A204.1 (cell line): ENCODE data around the gene SLC27A3.
"Not testable (repeated sequence)": the region's sequence is repeated elsewhere in the genome, so short reads cannot be mapped to it uniquely, and the experiment has no call there.

Experiments used
- FAIRE-seq: peaks from 2 replicates; lab custom pipeline; 2012; peaks lifted over from hg19 to GRCh38; lab: Jason Lieb, UNC

SLC27A3 gene

DNA sequence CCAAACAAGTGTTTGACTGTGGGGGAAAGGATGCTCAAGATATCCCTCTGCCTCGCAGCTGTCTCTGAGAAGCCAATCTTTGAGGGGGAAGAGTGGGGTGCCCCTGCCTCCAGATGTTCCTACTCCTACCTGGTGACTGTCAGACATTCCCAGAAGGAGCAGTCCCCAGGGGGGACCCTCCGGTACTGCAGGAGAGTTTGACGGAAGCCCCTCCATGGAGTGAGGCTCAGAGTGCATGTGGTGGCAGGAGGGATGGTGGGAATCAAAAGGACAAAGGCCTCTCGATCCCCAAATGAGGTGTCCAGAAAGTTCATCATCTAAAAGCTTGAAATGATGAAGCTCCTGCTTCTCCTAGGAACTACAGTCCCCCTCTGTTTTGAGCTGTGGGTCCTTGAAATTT is 5.3 kb downstream of the SLC27A3 start:
- no peak for FAIRE-seq

DNA sequence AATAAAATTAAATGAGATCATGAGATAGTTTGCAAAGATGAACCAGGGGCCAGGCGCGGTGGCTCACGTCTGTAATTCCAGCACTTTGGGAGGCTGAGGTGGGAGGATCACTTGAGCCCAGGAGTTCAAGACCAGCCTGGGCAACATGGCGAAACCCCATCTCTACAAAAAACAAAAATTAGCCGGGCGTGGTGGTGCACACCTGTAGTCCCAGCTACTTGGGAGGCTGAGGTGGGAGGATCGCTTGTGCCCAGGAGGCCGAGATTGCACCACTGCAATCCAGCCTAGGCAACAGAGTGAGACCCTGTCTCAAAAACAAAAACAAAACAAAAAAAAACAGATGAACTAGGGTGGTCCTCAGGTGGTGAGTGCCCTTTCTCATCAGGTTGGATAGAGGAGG is 7.4 kb downstream of the SLC27A3 start:
- FAIRE-seq = not testable (repeated sequence)

DNA sequence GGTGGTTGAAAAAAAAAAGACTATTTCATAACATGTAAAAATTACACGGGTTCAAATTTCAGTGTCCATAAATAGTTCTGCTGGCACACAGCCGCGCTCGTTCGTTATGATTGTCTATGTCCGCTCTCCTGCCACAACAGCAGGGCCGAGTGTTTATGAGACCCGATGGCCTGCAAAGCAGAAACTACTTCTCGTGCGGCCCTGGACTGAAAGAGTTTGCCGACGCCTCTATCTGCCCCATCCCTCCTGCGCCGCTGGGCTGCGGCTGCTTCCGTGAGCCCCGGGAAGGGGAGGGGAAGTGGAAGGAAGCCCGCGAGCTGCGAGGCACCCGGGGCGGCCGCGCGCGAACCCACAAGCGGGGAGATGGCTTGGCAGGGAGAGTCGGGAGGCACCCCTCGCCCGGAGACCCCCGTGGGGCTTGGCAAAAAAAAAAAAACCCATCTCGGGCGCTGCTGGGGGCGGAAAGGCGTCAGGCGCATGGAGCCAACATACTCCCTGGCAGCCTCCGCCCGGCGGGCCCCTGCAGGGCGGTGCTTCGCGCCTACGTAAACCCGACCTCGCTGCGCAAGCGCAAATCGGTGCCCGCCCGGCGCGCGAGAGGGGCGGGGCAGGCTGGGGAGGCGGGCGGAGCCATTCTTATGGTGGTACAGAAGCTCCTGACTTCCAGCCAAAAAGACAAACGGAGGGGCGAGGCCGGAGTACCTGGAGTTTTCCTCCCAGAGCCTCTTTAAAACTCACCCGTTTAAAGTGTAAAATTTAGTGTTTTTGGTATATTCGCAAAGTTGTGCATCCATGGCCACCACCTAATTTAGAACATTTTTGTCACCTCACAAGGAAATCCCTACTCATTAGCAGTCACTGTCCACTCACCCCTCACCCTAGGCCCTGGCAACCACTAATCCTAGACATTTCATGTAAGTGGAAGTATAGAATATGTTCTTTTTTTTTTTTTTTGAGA is 8.3 kb downstream of the SLC27A3 start:
- peak; percentile 55 for FAIRE-seq

DNA sequence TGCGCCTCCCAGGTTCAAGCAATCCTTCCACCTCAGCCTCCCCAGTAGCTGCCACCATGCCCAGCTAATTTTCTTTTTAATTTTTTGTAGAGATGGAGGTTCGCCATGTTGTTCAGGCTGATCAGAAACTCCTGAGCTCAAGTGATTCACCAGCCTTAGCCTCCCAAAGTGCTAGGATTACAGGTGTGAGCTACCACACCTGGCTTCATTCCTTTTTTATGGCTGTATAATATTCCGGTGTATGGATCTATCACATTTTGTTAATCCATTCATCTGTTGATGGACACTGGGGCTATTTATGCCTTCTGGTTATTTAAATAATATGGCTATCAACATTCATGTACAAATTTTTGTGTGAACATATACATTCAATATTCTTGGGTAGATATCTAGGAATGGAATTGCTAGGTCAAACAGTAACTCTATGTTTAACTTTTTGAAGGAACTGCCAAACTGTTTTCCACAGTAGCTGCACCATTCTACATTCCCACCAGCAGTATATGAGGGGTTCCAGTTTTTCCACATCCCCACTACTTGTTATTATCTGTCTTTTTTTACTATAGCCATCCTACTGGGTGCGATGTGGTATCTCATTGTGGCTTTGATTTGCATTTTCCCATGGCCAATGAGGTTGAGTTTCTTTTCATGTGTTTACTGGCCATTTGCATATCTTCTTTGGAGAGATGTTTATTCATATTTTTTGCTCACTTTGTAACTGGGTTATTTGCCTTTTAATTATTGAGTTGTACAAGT is 11.0 kb downstream of the SLC27A3 start:
- no peak for FAIRE-seq

DNA sequence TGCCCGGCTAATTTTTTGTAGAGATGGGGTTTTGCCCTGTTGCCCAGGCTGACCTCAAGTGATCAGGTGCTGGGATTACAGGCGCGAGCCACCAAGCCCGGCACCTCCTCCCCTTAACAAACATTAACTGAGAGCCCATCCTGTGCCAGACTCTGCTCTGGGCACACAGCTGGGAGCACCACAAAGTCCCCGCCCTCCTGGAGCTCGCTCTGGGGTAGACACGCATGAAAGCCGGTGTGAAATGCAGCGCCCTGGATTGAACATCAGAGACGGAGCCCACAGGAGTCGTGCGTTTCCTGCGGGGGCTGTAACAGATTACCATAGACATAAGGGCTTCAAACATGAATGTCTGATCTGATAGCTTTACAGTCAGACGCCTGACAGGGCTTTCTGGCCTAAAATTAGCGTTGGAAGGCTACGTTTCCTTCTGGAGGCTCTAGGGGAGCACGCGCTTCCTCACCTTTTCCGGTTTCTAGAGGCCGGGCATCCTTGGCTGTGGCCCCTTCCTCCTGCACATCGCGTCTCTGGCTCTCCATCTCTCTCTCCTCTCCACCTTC is 14.3 kb downstream of the SLC27A3 start:
- no peak for FAIRE-seq

DNA sequence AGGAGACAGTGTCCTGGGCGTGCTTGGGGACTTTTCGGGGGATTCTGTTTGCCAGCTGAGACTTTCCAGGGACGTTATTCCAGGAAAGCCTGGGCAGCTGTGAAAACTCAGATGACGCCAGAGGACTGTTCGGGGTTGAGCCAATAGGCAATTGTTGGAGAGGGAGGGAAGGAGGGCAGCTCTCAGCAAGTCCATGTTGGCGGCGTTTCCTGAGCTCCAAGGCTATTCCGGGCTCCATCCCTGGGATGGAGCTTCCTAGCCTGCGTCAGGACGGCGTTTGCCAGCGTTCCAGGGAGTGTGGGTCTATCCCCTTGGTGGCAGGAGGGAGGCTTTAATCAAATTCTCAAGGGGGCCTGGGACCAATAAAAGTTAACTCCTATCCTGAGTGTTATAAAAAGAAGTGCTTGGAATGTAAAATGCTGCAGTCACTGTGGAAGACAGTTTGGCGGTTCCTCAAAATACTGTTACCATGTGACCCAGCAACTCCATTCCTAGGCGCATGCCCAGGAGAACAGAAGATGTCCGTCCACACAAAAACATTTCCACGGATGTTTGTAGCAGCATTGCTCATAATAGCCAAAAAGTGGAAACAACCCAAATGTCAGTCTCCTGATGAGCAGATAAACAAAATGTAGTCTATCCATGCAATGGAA is 15.2 kb downstream of the SLC27A3 start:
- no peak for FAIRE-seq

DNA sequence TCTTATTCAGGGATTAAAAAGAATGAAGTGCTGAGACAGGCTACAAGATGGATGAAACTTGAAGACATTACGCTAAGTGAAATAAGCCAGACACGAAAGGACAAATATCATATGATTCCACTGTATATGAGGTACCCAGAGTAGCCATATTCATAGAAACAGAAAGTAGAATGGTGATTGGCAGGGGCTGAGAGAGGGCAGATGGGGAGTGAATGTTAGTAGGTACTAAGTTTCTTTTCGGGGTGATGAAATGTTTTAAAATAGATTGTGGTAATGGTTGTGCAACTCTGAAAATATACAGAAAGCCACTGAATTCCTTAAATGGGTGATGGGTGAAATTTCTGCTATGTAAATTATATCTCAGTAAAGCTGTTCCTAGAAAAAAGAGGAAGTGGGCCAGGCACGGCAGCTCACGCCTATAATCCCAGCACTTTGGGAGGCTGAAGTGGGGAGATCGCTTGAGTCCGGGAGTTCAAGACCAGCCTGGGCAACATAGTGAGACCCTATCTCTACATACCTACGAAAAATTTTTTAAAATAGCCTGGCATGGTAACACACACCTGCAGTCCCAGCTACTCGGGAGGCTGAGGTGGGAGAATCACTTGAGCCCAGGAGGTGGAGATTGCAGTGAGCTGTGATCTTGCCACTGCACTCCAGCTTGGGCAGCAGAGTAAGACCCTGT is 15.9 kb downstream of the SLC27A3 start:
- FAIRE-seq = no peak

DNA sequence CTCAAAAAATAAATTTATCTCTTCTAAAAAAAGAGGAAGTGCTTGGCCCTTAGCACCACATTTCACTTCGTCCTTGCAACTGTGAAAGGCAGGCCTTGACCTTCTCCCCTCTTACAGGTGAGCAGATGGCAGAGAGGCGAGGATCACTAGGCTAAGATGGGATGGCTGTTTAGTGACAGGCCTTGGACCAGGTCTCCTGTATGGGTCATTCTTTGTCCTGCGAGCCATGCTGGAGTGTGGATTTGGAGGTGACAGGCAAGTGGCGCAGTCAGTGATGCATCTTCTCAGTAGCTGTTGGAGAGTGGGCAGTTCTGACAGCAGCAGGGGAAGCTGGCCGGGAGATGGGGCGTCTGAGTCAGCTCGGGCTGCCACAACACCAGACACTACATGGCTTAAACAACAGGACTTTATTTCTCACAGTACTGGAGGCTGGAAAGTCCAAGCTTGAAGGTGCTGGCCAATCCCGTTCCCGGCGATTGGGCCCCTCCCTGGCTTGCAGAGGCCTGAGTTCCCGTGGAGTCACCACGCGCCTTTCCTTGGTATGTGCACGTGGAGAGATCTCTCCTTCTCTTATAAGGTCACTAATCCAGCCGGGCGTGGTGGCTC is 16.5 kb downstream of the SLC27A3 start:
- FAIRE-seq = no peak

DNA sequence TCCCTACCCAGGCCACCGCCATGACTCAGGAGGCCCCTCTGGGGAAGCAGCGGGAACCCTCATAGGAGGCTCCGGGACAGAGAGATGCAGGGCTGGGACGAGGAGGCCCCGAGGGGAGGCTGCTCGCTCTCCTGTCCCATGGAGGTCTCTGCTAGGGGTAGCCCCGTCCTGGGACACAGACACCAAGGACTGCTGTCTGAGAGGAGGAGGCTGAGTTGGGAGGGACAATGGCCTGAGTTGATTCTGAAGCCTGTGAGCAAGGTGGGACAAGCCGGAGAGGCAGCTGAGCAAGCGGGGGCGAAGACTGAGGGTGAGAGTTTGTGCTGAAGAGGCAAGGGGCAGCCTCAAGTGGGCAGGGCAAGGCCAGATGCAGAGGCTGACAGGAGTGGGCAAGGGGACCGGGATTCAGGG is 17.4 kb downstream of the SLC27A3 start:
- FAIRE-seq = no peak

DNA sequence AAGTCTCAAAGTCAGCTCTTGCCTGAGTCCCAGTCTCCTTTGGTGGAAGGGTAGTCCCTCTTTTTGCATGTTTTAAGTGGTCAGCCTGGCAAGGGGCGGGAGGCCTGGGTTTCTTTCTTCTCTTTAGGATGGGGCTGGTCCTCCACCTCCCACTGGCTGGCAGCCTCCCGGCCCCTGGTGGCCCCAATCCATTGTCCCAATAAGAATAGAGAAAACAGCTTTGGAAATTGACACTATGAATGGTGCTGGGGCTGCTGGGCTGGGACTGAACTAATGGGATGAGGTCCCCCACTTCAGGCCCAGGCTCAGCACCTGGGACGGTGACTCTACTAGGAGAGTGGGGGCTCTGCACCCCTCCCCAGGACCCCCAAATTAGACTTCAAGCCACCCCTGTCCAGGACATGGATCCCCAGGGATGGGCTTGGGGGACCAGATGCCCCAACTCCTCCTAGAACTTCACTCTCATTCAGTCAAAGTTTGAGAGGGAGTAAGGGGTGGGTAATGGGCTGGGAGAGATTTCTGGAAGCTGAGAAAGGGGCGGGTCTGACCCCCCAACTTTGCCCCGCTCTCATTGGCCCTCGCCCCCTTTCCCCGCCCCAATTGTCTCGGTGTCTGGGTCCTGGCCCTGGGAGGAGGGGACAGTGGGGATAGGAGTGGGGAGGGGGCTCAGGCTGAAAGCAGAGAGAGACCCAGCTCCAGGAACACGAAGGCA is 18.2 kb downstream of the SLC27A3 start:
- no peak for FAIRE-seq

DNA sequence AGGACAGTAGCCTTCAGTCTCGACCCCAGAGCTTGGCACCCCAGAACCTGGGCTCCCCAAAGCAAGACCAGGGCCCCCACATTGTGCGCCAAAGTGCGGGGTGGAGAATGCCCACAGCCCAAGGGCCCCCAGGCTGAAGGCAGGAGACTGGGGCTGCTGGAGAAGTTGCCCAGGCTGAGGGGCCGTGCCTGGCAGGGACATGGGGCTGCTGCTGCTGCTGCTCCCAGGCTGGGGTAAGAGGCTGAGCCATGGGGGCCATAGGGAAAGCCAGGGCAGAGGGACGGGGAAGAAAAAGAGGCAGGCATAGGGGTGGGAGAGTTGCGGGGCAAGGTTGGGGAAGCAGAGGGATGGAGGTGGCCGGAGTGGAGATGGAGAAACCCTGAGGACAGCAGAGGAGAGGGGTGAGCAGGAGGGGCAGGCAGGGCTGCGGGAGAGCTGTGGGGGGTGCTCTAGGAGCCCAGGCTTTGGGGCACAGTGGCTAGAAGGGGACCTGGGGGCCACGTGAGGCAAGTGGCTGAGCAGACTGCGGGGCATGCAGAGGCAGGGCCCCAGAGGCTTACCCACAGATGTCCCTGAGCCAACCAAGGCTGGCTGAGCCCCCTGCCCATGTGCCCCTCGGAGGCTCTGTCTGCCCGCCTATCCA is 18.9 kb downstream of the SLC27A3 start:
- FAIRE-seq = no peak

DNA sequence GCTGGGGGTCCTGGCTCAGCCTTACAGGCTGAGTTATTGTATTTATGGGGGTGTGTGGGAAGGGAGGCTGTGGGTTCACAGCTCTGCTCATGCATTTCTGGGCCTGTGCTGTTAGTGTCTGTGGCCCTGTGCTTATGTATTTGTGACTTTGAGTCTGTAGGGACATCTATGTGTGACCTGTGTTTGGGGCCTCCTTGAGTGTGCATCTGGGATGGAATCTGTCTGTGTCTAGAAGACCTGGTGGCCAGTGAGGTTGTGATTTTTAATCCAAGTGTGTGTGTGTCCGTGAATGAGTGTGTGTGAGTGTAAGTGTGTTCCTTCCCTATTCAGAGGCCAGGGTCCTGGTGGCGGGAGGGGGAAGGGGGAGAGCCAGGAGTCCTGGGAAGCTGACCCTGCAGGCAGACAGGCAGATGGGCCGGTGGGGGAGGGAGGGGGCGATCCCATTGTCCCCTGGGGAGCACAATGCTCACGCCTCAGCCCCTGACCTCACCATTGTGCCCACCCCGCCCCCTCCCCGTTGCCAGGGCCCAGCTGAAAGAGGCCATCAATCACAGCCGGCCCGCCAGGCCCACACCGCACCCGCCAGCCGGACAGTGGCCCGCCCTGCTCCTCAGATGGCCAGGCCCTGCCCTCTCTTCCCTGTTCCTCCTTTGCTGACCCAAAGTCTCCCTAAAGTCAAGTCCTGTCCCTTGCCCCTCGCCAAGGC is 19.6 kb downstream of the SLC27A3 start:
- no peak for FAIRE-seq

DNA sequence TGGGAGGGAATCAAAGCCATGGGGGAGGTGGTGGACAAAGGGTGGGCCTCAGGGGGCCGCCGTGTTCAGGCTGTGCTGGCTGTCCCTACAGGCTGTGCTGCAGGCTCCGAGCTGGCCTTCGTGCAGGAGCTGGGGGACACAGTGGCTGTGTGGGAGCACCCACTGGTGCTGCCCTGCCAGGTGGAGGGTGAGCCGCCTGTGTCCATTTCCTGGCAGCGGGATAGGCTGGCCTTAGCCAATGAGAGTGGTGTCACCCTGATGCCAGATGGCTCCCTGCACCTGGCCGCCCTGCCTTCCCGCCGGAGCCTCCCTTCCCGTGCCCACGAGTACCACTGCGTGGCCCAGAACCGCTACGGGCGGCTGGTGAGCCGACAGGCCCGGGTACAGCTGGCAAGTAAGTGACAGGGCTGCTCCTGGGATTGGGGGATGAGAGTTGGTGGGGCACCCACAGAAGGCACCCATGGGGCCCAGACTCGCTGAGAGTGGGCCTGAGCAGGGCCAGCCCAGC is 20.2 kb downstream of the SLC27A3 start:
- FAIRE-seq = no peak

DNA sequence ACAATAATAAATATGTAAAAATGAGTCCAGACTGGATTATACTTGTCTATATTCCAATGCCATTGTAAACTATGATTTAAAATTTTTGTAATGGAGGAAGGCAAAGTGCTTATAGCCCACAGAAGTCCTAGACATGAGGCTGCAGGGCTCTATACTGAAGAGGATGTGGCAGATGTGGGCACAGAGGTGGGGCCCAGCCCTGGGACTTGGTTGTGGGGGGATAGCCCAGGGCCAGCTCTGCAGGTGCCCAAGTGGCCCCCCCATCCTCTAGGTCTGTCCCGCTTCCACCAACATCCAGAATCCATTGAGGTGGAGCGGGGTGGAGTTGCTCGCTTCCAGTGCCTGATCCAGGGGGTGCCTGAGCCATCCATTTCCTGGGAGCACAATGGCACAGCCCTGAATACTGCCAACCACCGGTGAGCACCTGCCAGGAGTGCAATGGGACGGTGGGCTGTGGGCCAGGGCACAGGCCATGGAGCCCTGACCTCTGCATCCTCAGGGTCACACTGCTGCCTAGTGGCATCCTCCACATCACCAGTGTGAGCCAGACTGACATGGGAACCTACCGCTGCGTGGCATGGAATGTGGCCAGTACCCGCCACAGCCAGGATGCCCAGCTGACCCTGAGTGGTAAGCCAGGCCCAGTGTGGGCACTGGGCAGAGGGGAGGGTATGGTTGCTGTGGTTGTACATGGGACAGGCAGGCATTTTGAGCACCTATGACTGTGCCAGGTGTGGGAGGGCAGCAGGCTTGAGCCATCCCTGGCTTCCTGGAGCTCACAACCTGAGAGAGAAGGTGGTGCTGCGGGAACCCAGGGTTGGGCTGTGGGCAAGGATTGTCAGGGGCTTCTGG is 21.0 kb downstream of the SLC27A3 start:
- FAIRE-seq = no peak

DNA sequence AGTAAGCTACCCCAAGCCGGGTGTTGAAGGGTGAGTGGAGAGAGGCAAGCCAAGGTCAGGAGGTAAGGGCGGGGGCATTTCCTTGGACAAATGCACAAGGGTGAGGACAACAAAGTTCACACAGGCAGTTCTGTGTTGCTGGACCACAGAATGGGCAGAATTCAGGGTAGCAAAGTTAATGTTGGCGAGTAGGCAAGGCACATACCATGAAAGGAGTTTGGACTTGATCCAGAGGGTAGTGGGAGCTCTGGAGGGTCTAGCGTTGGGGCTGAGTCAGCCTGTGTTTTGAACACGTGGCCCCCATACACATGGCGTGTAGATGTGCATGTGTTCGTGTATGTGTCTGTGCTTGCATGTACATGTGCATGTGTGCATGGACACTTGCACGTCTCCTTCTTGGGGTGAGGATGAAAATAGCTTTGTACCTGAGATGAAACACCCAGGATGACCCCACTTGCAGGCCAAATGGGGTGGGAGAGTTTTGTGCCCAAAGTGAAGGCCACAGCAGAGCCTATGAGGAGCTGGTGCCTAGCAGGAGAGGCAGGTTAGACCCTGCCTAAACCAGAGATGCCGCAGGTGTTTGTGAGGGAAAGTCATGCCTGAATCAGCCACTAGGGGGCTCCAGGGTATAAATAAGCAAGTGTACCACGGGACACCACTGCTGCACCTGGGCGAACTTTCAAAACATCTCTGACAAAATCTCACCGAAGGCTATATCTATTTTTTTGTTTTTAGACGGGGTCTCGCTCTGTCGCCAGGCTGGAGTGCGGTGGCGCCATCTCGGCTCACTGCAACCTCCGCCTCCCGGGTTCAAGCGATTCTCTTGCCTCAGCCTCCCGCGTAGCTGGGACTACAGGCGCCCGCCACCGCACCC is 21.8 kb downstream of the SLC27A3 start:
- no peak for FAIRE-seq

DNA sequence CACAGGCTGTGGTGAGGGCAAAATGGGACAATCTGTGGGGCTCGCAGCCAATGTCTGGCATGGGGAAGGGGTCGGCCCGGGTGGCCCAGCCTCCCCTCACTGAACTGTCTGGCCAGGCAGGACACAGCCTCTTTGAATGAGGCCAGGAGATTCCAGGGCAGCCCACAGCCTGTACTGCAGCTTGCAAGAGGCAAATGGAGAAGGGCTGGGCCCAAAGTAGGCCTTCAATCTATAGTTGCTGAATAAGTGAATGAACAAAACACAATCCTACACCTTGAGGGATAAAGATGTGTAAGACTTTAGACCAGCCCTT is 23.2 kb downstream of the SLC27A3 start:
- no peak for FAIRE-seq

DNA sequence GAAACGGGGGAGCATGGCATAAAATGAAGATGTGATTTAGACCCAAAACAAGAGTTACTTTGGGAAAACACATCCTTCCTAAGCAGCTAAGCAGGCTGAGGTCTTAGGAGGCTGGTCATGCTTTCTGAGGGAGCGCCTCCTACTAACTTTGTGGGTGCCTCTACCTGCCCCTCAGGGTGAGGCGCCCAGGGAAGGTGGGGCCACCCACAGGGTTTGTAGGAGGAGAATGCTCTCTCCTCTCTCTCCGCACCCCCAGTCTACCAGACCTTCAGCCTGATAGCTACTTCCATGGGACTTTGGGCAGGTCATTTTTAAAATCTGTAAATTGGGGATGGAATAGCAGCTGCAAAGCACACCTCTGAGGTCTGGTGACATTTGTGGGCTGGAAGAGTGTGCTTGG is 23.8 kb downstream of the SLC27A3 start:
- no peak for FAIRE-seq
